B cell (primary cell): ENCODE results near the gene PI3.

Experiments
- EZH2 ChIP-seq: IDR thresholded peaks from 2 replicates; pipeline ENCODE4 v1.6.1; 2012; ENCODE audit warnings: borderline replicate concordance, low read depth, mild to moderate bottlenecking, moderate library complexity, low read length; ENCODE audit not compliant: insufficient read depth, poor library complexity, severe bottlenecking
- TF ChIP-seq, protein P1 (sequence below): fragments of 200-600 bp; IDR thresholded peaks from one replicate; pipeline ENCODE4 v1.8.0; 2022; ENCODE audit warnings: antibody characterized with exemption, mild to moderate bottlenecking

- TF ChIP-seq EZH2: no peak
- TF ChIP-seq, protein P1, sequence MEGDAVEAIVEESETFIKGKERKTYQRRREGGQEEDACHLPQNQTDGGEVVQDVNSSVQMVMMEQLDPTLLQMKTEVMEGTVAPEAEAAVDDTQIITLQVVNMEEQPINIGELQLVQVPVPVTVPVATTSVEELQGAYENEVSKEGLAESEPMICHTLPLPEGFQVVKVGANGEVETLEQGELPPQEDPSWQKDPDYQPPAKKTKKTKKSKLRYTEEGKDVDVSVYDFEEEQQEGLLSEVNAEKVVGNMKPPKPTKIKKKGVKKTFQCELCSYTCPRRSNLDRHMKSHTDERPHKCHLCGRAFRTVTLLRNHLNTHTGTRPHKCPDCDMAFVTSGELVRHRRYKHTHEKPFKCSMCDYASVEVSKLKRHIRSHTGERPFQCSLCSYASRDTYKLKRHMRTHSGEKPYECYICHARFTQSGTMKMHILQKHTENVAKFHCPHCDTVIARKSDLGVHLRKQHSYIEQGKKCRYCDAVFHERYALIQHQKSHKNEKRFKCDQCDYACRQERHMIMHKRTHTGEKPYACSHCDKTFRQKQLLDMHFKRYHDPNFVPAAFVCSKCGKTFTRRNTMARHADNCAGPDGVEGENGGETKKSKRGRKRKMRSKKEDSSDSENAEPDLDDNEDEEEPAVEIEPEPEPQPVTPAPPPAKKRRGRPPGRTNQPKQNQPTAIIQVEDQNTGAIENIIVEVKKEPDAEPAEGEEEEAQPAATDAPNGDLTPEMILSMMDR: no peak
These were observed 37.1 kb downstream of the PI3 start for GRCh38 chr20:45211569-45212474.
